PC-9 (cell line): Measurements from ENCODE around the gene KRTAP19-6.

ENCODE experiments used
- EZH2 ChIP-seq: fragments of 200-600 bp; sonication (generic); IDR thresholded peaks from 2 replicates; pipeline ENCODE4 v1.8.0; 2017; ENCODE audit warnings: antibody characterized with exemption, low read depth
- TF ChIP-seq, protein P1 (sequence below): fragments of 200-600 bp; sonication (generic); conservative IDR thresholded peaks from 2 replicates; pipeline ENCODE4 v1.6.1; 2017; ENCODE audit warnings: mixed run types, antibody characterized with exemption, mild to moderate bottlenecking, moderate library complexity

DNA sequence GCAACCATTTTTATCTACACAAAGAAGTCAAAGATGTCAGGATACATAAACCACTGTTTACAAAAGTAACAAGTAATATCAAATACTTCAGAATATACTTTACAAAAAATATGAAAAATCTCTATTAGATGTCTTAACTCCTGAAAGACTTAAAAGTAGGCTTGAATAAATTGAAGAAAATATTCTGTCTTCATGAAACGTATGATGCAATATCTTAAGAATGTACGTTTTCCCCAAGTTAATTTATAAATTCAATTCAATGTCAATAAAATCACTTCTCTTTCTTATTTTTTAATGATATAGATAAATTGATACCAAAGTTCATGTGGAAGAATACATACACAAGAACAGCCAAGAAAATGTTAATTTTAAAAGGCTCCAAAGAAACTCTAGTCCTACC lies 13.4 kb upstream of the KRTAP19-6 start:
- TF ChIP-seq, protein P1, sequence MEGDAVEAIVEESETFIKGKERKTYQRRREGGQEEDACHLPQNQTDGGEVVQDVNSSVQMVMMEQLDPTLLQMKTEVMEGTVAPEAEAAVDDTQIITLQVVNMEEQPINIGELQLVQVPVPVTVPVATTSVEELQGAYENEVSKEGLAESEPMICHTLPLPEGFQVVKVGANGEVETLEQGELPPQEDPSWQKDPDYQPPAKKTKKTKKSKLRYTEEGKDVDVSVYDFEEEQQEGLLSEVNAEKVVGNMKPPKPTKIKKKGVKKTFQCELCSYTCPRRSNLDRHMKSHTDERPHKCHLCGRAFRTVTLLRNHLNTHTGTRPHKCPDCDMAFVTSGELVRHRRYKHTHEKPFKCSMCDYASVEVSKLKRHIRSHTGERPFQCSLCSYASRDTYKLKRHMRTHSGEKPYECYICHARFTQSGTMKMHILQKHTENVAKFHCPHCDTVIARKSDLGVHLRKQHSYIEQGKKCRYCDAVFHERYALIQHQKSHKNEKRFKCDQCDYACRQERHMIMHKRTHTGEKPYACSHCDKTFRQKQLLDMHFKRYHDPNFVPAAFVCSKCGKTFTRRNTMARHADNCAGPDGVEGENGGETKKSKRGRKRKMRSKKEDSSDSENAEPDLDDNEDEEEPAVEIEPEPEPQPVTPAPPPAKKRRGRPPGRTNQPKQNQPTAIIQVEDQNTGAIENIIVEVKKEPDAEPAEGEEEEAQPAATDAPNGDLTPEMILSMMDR: no peak
- TF ChIP-seq EZH2: no peak
